Astrocyte of the spinal cord (primary cell): Measurements from ENCODE around the gene POLQ.

Experiments used
- DNase-seq: peaks from one replicate; pipeline ENCODE4 v3.0.0; 2011; ENCODE audit warnings: low read depth, low spot score
- H3K4me3 ChIP-seq: 2 replicates; pipeline ENCODE4 v1.5.1; 2011; ENCODE audit warnings: low read depth, mild to moderate bottlenecking, low read length, moderate library complexity
- in situ Hi-C: cut with HindIII; loops from 2 replicates; pipeline ENCODE4 v1.10.0; 2017; ENCODE audit warnings: low sequenced_read_pairs
- TF ChIP-seq, protein P1 (sequence below): IDR thresholded peaks from 2 replicates; pipeline ENCODE4 v1.5.1; 2012; ENCODE audit warnings: low read depth, mild to moderate bottlenecking, low read length, inconsistent platforms

Gene POLQ

DNA sequence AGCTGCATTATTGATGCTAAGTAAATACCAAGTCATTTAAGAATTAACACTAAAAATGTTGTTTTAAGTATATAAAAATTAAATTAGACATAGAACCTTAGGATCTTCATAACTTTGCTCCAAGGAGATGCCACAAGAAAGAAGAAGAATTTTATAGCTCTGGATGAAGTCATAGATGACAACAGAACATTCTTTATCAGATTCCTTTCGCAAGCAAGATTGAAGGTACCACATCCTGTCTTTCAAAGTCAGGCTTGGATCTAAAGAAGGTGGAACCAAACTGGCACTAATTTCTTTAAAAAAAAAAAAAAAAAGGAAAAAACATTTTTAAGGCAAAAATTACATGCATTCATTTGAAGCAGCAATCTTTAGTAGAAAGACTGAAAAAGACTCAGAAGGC, 62.5 kb downstream of the POLQ start:
- peak; percentile 29 for DNase-seq
- in situ Hi-C loops = no loop called here
- no peak overlapping the region for H3K4me3 ChIP-seq
- TF ChIP-seq, protein P1, sequence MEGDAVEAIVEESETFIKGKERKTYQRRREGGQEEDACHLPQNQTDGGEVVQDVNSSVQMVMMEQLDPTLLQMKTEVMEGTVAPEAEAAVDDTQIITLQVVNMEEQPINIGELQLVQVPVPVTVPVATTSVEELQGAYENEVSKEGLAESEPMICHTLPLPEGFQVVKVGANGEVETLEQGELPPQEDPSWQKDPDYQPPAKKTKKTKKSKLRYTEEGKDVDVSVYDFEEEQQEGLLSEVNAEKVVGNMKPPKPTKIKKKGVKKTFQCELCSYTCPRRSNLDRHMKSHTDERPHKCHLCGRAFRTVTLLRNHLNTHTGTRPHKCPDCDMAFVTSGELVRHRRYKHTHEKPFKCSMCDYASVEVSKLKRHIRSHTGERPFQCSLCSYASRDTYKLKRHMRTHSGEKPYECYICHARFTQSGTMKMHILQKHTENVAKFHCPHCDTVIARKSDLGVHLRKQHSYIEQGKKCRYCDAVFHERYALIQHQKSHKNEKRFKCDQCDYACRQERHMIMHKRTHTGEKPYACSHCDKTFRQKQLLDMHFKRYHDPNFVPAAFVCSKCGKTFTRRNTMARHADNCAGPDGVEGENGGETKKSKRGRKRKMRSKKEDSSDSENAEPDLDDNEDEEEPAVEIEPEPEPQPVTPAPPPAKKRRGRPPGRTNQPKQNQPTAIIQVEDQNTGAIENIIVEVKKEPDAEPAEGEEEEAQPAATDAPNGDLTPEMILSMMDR = no peak

DNA sequence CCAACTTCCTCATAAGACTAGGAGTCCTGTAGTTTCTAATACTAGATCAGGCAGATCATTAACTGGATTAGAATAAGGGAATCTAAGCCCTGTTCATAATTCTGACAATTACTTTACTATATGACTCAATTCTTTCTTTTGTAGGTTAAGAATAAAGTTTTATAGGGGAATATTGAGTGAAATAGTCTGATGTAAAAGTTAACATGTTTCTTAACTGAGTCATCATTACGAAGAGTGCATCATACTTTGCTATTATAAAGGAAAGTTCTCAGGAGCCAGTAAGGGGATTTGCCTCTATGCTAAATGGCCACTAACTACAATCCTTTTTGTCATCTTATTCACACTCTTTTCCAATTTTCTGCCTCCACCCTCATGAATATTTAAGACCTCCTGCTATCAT, 63.1 kb downstream of the POLQ start:
- in situ Hi-C loops = no loop called here
- DNase-seq = peak; percentile 82
- no peak overlapping the region for H3K4me3 ChIP-seq
- TF ChIP-seq, protein P1 = no peak

DNA sequence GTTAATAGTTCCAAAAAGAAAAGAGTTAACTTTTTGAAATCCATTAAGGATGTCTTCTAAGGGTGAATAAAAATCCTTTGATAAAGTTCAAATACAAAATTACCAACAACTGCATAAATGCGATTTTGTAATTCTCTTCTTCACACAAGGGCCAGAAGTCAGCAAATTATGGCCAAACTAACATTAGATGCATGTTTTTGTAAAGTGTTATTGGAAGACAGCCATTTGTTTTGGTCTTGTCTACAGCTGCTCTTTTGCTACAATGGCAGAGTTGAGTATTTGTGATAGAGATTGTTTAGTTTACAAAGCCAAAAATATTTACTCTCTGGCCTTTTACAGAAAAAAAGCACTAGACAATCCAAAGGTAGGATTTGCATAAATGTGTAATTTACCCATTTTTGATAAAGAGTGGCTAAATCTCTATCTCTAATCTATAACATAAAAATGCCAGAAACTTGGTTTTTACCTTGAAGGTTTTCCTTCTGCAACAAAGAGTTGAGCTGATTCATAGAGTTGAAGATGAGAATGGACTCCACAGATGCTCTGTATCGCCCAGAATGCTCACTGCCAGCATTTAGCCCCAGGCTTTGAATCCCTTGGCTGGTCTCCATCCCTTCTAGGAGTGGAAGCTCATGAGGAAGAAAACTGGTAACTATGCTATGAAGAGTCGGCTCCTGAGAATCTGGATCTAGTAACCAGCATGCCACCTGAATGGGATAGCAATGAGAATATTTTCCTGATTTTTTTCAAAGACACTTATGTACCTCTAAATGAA, 64.5 kb downstream of the POLQ start:
- no peak for DNase-seq
- in situ Hi-C loops = no loop called here
- H3K4me3 ChIP-seq = no peak overlapping the region
- TF ChIP-seq, protein P1 = no peak

DNA sequence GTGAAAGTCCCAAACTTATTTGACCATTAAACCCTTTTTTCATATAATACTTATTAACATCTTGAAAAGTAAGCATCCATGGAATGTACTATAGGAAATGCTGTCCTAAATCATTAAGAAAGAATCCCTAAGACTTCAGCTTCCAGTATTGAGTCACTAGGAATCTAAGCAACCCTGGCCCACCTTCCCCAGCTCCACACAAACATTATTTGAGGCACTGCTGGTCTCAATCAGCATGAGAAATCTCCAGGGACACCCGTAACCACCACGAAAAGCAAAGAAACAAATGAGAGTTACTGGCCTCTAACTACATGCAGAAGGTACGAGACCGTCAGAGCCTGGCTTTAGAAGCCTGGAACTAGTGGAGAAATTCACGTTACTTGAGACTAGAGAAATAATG, 68.2 kb downstream of the POLQ start:
- DNase-seq = peak; percentile 83
- in situ Hi-C loops = no loop called here
- H3K4me3 ChIP-seq = no peak overlapping the region
- TF ChIP-seq, protein P1 = no peak

DNA sequence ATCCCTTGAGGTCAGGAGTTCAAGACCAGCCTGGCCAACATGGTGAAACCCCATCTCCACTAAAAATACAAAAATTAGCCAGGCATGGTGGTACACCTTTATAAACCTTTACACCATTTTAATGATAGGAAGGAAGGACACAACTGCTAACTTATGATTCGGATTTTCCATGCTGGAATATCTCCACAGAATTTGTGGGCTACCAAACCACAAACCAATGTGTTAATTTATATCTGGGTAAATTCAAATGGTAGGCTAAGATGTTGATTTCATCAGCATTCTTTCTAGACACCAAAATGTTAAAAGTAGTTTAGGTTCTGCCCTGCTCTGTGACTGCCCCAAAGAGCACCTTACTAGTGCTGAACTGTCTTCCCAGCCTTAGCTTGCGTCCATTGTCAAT, 72.8 kb downstream of the POLQ start:
- TF ChIP-seq, protein P1 = no peak
- in situ Hi-C loops = no loop called here
- DNase-seq = no peak
- H3K4me3 ChIP-seq = no peak overlapping the region

DNA sequence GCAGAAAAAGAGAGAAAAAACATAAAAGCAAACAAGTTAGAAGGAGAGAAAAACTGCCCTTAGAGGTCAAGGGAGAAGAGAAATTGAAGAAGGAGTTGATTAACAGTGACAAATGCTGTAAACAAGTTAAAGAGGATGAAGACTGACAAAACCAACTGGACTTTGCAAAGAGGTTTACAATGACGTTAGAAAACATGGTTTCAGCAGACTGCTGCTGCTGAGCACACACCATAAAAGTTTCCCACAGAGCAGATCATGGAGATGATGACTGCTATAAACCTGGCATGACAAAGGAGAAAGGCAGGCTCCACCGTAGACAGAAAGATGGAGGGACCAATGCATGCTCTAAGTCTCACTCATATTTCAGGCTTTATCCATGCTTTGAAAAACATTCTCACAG, 78.7 kb downstream of the POLQ start:
- no peak for DNase-seq
- no peak overlapping the region for H3K4me3 ChIP-seq
- in situ Hi-C loops = no loop called here
- TF ChIP-seq, protein P1 = no peak
